ENCODE data around the gene RAD54L2. TPM values are rescaled to one million over a fixed set of nuclear protein-coding genes. Genes with fewer than 3 reads are reported as not detected.

The RAD54L2 gene
- total RNA-seq, 1 experiment from 2014 or later: 18.9 TPM

GRCh38 chr3:51503007-51503406 lies 35.5 kb upstream of the RAD54L2 start:
- ChIA-PET CTCF (interaction anchor here (2.3 to 4.3 kb wide), 2 partner anchors 166 to 167 kb away, joined by 6 to 26 read pairs; partner anchors contain the start of gene TEX264), POLR2A (no interaction called here)
- H3K4me1 ChIP-seq (ENCODE audit: control insufficient read depth, insufficient read depth, low read length): 0 out of 2 replicates have a peak, but pooled peaks cover 3% of the 10 kb centered on the region
- ATAC-seq (no peak), DNase-seq (ENCODE audit: low read depth, low spot score) (no peak)
- H3K27ac ChIP-seq (ENCODE audit: low read length): no peak overlapping the region
- no peaks in the 10 kb centered on the region for H3K27me3 ChIP-seq (ENCODE audit: control insufficient read depth, insufficient read depth, low read length)
- BruUV-seq (replicated peaks): no TSS peak
- no peak for TF ChIP-seq POLR2AphosphoS5 (IDR thresholded peaks at IDR 0.05; ENCODE audit: low read depth, low read length)
- no peak for TF ChIP-seq CTCF (IDR thresholded peaks at IDR 0.05)
- no peak for TF ChIP-seq REST (IDR thresholded peaks at IDR 0.05; ENCODE audit: insufficient read depth in 1 of 2, low read depth in 2 of 2, low read length in 1 of 2)
- TF ChIP-seq TCF7L2 (IDR thresholded peaks at IDR 0.05; ENCODE audit: low read depth, low read length): no peak
- no peak for TF ChIP-seq SIN3A (IDR thresholded peaks at IDR 0.05; ENCODE audit: borderline replicate concordance, insufficient read depth, low read depth, low read length)
- in situ Hi-C loops (cut with HindIII; ENCODE audit: low pct_unique_long_range_greater_than_20kb, low sequenced_read_pairs) (no loop called here), intact Hi-C loops (cut with micrococcal nuclease; ENCODE audit: unreplicated experiment) (loop anchor here (5.0 kb wide), 2 partner anchors 134 to 179 kb away; no protein-coding TSS in a partner anchor)
- no peaks in the 10 kb centered on the region; the same call in 1 of the 2 replicates for H3K36me3 ChIP-seq (ENCODE audit: control insufficient read depth, insufficient read depth, low read length)
- H3K4me3 ChIP-seq (ENCODE audit: low read depth in 2 of 2, low read length in 2 of 2): no peak overlapping the region
- H3K9me3 ChIP-seq (ENCODE audit: control insufficient read depth, insufficient read depth, low read depth, low read length): no peaks in the 10 kb centered on the region

GRCh38 chr3:51508255-51508654 lies 30.3 kb upstream of the RAD54L2 start:
- Histone ChIP-seq H3K9me3 (ENCODE audit: control insufficient read depth, insufficient read depth, low read depth, low read length) (no peaks in the 10 kb centered on the region), H3K27ac (ENCODE audit: low read length) (no peak overlapping the region), H3K4me1 (ENCODE audit: control insufficient read depth, insufficient read depth, low read length) (no peaks in the 10 kb centered on the region), H3K27me3 (ENCODE audit: control insufficient read depth, insufficient read depth, low read length) (no peaks in the 10 kb centered on the region), H3K36me3 (ENCODE audit: control insufficient read depth, insufficient read depth, low read length) (no peaks in the 10 kb centered on the region), H3K4me3 (ENCODE audit: low read depth in 2 of 2, low read length in 2 of 2) (no peak overlapping the region)
- POLR2A ChIA-PET: no interaction called here
- ATAC-seq (no peak), DNase-seq (ENCODE audit: low read depth, low spot score) (no peak)
- CTCF ChIA-PET: no interaction called here
- no peak for TF ChIP-seq POLR2AphosphoS5 (IDR thresholded peaks at IDR 0.05; ENCODE audit: low read depth, low read length)
- no peak for TF ChIP-seq REST (IDR thresholded peaks at IDR 0.05; ENCODE audit: insufficient read depth in 1 of 2, low read depth in 2 of 2, low read length in 1 of 2)
- no peak for TF ChIP-seq SIN3A (IDR thresholded peaks at IDR 0.05; ENCODE audit: borderline replicate concordance, insufficient read depth, low read depth, low read length)
- no peak for TF ChIP-seq TCF7L2 (IDR thresholded peaks at IDR 0.05; ENCODE audit: low read depth, low read length)
- BruUV-seq (replicated peaks): no TSS peak
- in situ Hi-C loops (cut with HindIII; ENCODE audit: low pct_unique_long_range_greater_than_20kb, low sequenced_read_pairs): no loop called here
- intact Hi-C loops (cut with micrococcal nuclease; ENCODE audit: unreplicated experiment): no loop called here

Measured in Panc1 (cell line).